Stimulated activated CD4-positive, alpha-beta T cell treated with anti-CD3 and anti-CD28 coated beads, Interleukin-2, amount 100 ng/mL, for 48 hours (primary cell): Measurements from ENCODE around the gene SMIM10L1.

Source experiments
- DNase-seq, 2 donors: peaks; one replicate each; pipeline ENCODE4 v3.0.0-alpha.2; 2020

Gene SMIM10L1

GRCh38 chr12:11171145-11171968 lies at the start of gene SMIM10L1:
Gene SMIM10L1 (plus strand): TSS chr12:11171194. CDS start chr12:11171357, 163 bp downstream.
- peak; percentile 80 for DNase-seq

- DNase-seq: no peak
These were observed 40.6 kb upstream of the SMIM10L1 start for GRCh38 chr12:11130382-11130781.

- no peak for DNase-seq
These were observed 40.0 kb upstream of the SMIM10L1 start for GRCh38 chr12:11130999-11131398.

- DNase-seq: no peak
These were observed 37.8 kb upstream of the SMIM10L1 start for GRCh38 chr12:11133162-11133561.

GRCh38 chr12:11133816-11134215 lies 37.2 kb upstream of the SMIM10L1 start:
- no peak for DNase-seq

- DNase-seq: no peak
These were observed 36.7 kb upstream of the SMIM10L1 start, which contains the start of gene TAS2R30 for GRCh38 chr12:11134305-11134704. Gene TAS2R30 (minus strand): TSS chr12:11134644. CDS start chr12:11134244, 400 bp downstream.

GRCh38 chr12:11136075-11136474 lies 34.9 kb upstream of the SMIM10L1 start:
- DNase-seq: no peak

GRCh38 chr12:11143352-11143751 lies 27.6 kb upstream of the SMIM10L1 start:
- DNase-seq: no peak

- no peak for DNase-seq
These were observed 26.7 kb upstream of the SMIM10L1 start for GRCh38 chr12:11144297-11144696.

GRCh38 chr12:11147420-11147819 lies 23.6 kb upstream of the SMIM10L1 start:
- DNase-seq: no peak

GRCh38 chr12:11150832-11151231 lies 20.2 kb upstream of the SMIM10L1 start:
- DNase-seq: no peak

GRCh38 chr12:11152725-11153124 lies 18.3 kb upstream of the SMIM10L1 start:
- DNase-seq: no peak

GRCh38 chr12:11154400-11154925 lies 16.5 kb upstream of the SMIM10L1 start:
- DNase-seq: no peak

- DNase-seq: no peak
These were observed 12.0 kb upstream of the SMIM10L1 start for GRCh38 chr12:11158885-11159444.

GRCh38 chr12:11162502-11162901 lies 8.5 kb upstream of the SMIM10L1 start:
- DNase-seq: no peak

GRCh38 chr12:11164384-11164783 lies 6.6 kb upstream of the SMIM10L1 start:
- DNase-seq: no peak

- no peak for DNase-seq
These were observed 4.7 kb upstream of the SMIM10L1 start for GRCh38 chr12:11166300-11166699.

GRCh38 chr12:11170810-11171144 lies 217 bp upstream of the SMIM10L1 start:
- DNase-seq: no peak

- no peak for DNase-seq
These were observed 1.1 kb downstream of the SMIM10L1 start for GRCh38 chr12:11171969-11172675.

GRCh38 chr12:11174022-11174421 lies 3.0 kb downstream of the SMIM10L1 start:
- no peak for DNase-seq

- no peak for DNase-seq
These were observed 7.3 kb downstream of the SMIM10L1 start for GRCh38 chr12:11178250-11178649.

- DNase-seq: no peak
These were observed 11.5 kb downstream of the SMIM10L1 start for GRCh38 chr12:11182529-11182928.

GRCh38 chr12:11183011-11183410 lies 12.0 kb downstream of the SMIM10L1 start:
- DNase-seq: no peak

- DNase-seq: no peak
These were observed 15.8 kb downstream of the SMIM10L1 start, which contains the start of gene TAS2R42 for GRCh38 chr12:11186837-11187236. Gene TAS2R42 (minus strand): TSS chr12:11186937. CDS start chr12:11186937, 0 bp downstream.
